Sigmoid colon (tissue), 7 donors: Measurements from ENCODE around the gene TPM4. TPM values are rescaled to one million over a fixed set of nuclear protein-coding genes. Genes with fewer than 3 reads are reported as not detected.

Experiments
- DNase-seq: peaks from one replicate; pipeline ENCODE4 v3.0.0-alpha.2; 2019
- H3K27ac ChIP-seq, 4 donors: fragments of 200-600 bp; sonication (generic); one replicate each; pipeline ENCODE4 v1.5.1; 2016 to 2019; ENCODE audit warnings: mild to moderate bottlenecking in 1 of 4
- H3K27me3 ChIP-seq, 3 donors: fragments of 200-600 bp; sonication (generic); one replicate each; pipeline ENCODE4 v1.5.1; 2019; ENCODE audit warnings: mild to moderate bottlenecking in 1 of 3
- H3K36me3 ChIP-seq, 4 donors: fragments of 200-600 bp; sonication (generic); one replicate each; pipeline ENCODE4 v1.5.1; 2016 to 2019
- H3K4me1 ChIP-seq, 4 donors: fragments of 200-600 bp; sonication (generic); one replicate each; pipeline ENCODE4 v1.5.1; 2017 to 2019
- H3K4me3 ChIP-seq, 4 donors: fragments of 200-600 bp; sonication (generic); one replicate each; pipeline ENCODE4 v1.5.1; 2017 to 2019; ENCODE audit warnings: mild to moderate bottlenecking in 2 of 4, moderate library complexity in 1 of 4
- H3K9me3 ChIP-seq, 4 donors: fragments of 200-600 bp in 3 of 4; sonication (generic) in 3 of 4; one replicate each; pipeline versions ENCODE4 v1.5.1 to v1.6.1; 2013 to 2019
- CTCF ChIP-seq, 4 experiments: fragments of 450-650 bp in 3 of 4; fragments of 200-600 bp in 1 of 4; IDR thresholded peaks; one replicate each; pipeline ENCODE4 v1.5.1; 2016 to 2019; ENCODE audit warnings: antibody characterized with exemption in 4 of 4, mild to moderate bottlenecking in 3 of 4, moderate library complexity in 2 of 4
- EP300 ChIP-seq, 4 donors: sonication (generic); formaldehyde crosslinking; IDR thresholded peaks; one replicate each; pipeline ENCODE4 v1.6.1; 2017; ENCODE audit warnings: antibody characterized with exemption in 4 of 4
- POLR2A ChIP-seq, 2 donors: fragments of 450-650 bp; IDR thresholded peaks; one replicate each; pipeline ENCODE4 v1.6.1; 2016; ENCODE audit warnings: antibody characterized with exemption in 2 of 2, mild to moderate bottlenecking in 2 of 2, moderate library complexity in 2 of 2
- POLR2AphosphoS5 ChIP-seq, 4 donors: sonication (generic); formaldehyde crosslinking; IDR thresholded peaks; one replicate each; pipeline ENCODE4 v1.6.1; 2017; ENCODE audit warnings: antibody characterized with exemption in 4 of 4
- WGBS, 2 donors: extraction: QIAGEN DNeasy Blood & Tissue Kit; methylation state at CpG; one replicate each; pipeline ENCODE4 v1.1.7; 2013; 5-methylcytosine and 5-hydroxymethylcytosine counted together
- intact Hi-C: fragments of 100-400 bp; cut with DNase I; formaldehyde crosslinking; loops from one replicate; pipeline ENCODE4 v1.15.1; 2023
- polyA plus RNA-seq, 3 donors: library from polyadenylated mRNA; stranded (reverse); fragments of 200-250 nt; gene quantifications; one replicate each; pipeline ENCODE4 v1.2.3, GENCODE V29; 2013
- total RNA-seq, 4 donors: library from RNA; depleted of rRNA; stranded (reverse); fragments of >200 nt; gene quantifications; one replicate each; pipeline ENCODE4 v1.1.0, GENCODE V29; 2016
- donor health status: healthy with polysubstance abuse.
- donor health status: Bipolar disorder and iron deficiency.
- donor health status: healthy.

The TPM4 gene
- total and polyA plus RNA-seq, 7 donors = 222 to 826 (median 374) TPM

- Histone ChIP-seq H3K27ac (no peak overlapping the region), H3K9me3 (peaks cover 0 to 2% (median under 1%) of the 10 kb centered on the region in 4 donors), H3K4me1 (peaks cover 0 to 19% (median 12%) of the 10 kb centered on the region in 4 donors), H3K36me3 (no peaks in the 10 kb centered on the region), H3K27me3 (no peaks in the 10 kb centered on the region), H3K4me3 (no peak overlapping the region)
- 52 to 74% methylated on average over 4 of the region's 4 CpGs for WGBS, 2 donors
- no peak for TF ChIP-seq POLR2A (IDR thresholded peaks at IDR 0.05)
- no peak for TF ChIP-seq EP300 (IDR thresholded peaks at IDR 0.05)
- TF ChIP-seq POLR2AphosphoS5 (IDR thresholded peaks at IDR 0.05) = no peak
- TF ChIP-seq CTCF (IDR thresholded peaks at IDR 0.05) = no peak
- intact Hi-C loops = no loop called here
- no peak for DNase-seq
These were observed 14.4 kb upstream of the TPM4 start for GRCh38 chr19:16061943-16062342.

- DNase-seq = no peak
- Histone ChIP-seq H3K27me3 (no peaks in the 10 kb centered on the region), H3K27ac (peak overlapping the region in 1 of 4 donors; percentile 4), H3K4me3 (no peak overlapping the region), H3K36me3 (no peaks in the 10 kb centered on the region), H3K9me3 (no peaks in the 10 kb centered on the region), H3K4me1 (peaks cover 0 to 22% (median 14%) of the 10 kb centered on the region in 4 donors)
- WGBS, 2 donors = 61 to 77% methylated on average over 2 of the region's 2 CpGs
- TF ChIP-seq CTCF (IDR thresholded peaks at IDR 0.05) = peak; percentile 22 to 65 (median 59)
- no peak for TF ChIP-seq POLR2AphosphoS5 (IDR thresholded peaks at IDR 0.05)
- no peak for TF ChIP-seq POLR2A (IDR thresholded peaks at IDR 0.05)
- intact Hi-C loops = no loop called here
These were observed 13.5 kb upstream of the TPM4 start for GRCh38 chr19:16062789-16063188.

- Histone ChIP-seq H3K9me3 (no peaks in the 10 kb centered on the region), H3K4me3 (no peak overlapping the region), H3K27ac (peak overlapping the region; percentile 97 to 100 (median 100)), H3K4me1 (peaks cover 0 to 22% (median 14%) of the 10 kb centered on the region in 4 donors), H3K36me3 (no peaks in the 10 kb centered on the region), H3K27me3 (no peaks in the 10 kb centered on the region)
- 94% methylated on average over 16 of the region's 16 CpGs for WGBS, 2 donors
- no peak for DNase-seq
- intact Hi-C loops = no loop called here
- TF ChIP-seq POLR2AphosphoS5 (IDR thresholded peaks at IDR 0.05) (no peak), CTCF (IDR thresholded peaks at IDR 0.05) (no peak), EP300 (IDR thresholded peaks at IDR 0.05) (no peak), POLR2A (IDR thresholded peaks at IDR 0.05) (no peak)
These were observed 11.9 kb upstream of the TPM4 start for GRCh38 chr19:16064209-16064889.

GRCh38 chr19:16066611-16067104, 9.6 kb upstream of the TPM4 start:
- no peak for DNase-seq
- H3K9me3 ChIP-seq = no peaks in the 10 kb centered on the region
- peak overlapping the region in 3 of 4 donors; percentile 73 to 89 (median 82) for H3K4me3 ChIP-seq
- no peaks in the 10 kb centered on the region for H3K27me3 ChIP-seq
- H3K4me1 ChIP-seq = peaks cover 0 to 36% (median 28%) of the 10 kb centered on the region in 4 donors
- TF ChIP-seq POLR2A (IDR thresholded peaks at IDR 0.05) = no peak
- peak in 1 of 4 donors; percentile 24 for TF ChIP-seq POLR2AphosphoS5 (IDR thresholded peaks at IDR 0.05)
- peak in 3 of 4 experiments; percentile 14 to 30 (median 18) for TF ChIP-seq CTCF (IDR thresholded peaks at IDR 0.05)
- WGBS, 2 donors = 15 to 45% methylated on average over 6 of the region's 6 CpGs
- peak overlapping the region; percentile 97 to 100 (median 100) for H3K27ac ChIP-seq
- intact Hi-C loops = loop anchor here (1.0 to 2.0 kb wide), 3 partner anchors 26 to 44 kb away; partner anchors contain the start of gene RAB8A
- no peaks in the 10 kb centered on the region for H3K36me3 ChIP-seq
